GM12878 (cell line): ENCODE measurements around the gene PIK3C2B. TPM values are rescaled to one million over a fixed set of nuclear protein-coding genes. Genes with fewer than 3 reads are reported as not detected.

Experiments
- BCLAF1 ChIP-seq: fragments of 450-650 bp; IDR thresholded peaks from 2 replicates; pipeline ENCODE4 v1.6.1; 2017; ENCODE audit warnings: antibody characterized with exemption, mild to moderate bottlenecking, moderate library complexity
- DPF2 ChIP-seq: fragments of 450-650 bp; IDR thresholded peaks from 2 replicates; pipeline ENCODE4 v1.6.1; 2017; ENCODE audit warnings: mild to moderate bottlenecking
- EP300 ChIP-seq, 2 experiments: fragments of 150-350 bp in 1 of 2; IDR thresholded peaks; 2 replicates each; pipeline ENCODE4 v1.6.1; 2011 to 2012; ENCODE audit warnings: low read depth in 2 of 2, low read length in 2 of 2, borderline replicate concordance in 1 of 2, improper control_type of control experiment in 1 of 2, inconsistent platforms in 1 of 2; ENCODE audit not compliant: control insufficient read depth in 1 of 2
- FOXM1 ChIP-seq: IDR thresholded peaks from 2 replicates; pipeline ENCODE4 v1.6.1; 2012; ENCODE audit warnings: low read depth, mild to moderate bottlenecking, inconsistent platforms, low read length, moderate library complexity
- IKZF1 ChIP-seq: fragments of 450-650 bp; conservative IDR thresholded peaks from 2 replicates; pipeline ENCODE4 v1.6.1; 2017; ENCODE audit warnings: antibody characterized with exemption, mild to moderate bottlenecking
- MYC ChIP-seq: IDR thresholded peaks from 2 replicates; pipeline ENCODE4 v1.6.1; 2011; ENCODE audit warnings: mild to moderate bottlenecking, low read length, moderate library complexity, inconsistent platforms; ENCODE audit not compliant: insufficient read depth, insufficient replicate concordance, insufficient read length, severe bottlenecking
- NKRF ChIP-seq: fragments of 450-650 bp; conservative IDR thresholded peaks from 2 replicates; pipeline ENCODE4 v1.6.1; 2017; ENCODE audit warnings: mild to moderate bottlenecking, moderate library complexity
- RELB ChIP-seq: fragments of 450-650 bp; IDR thresholded peaks from 2 replicates; pipeline ENCODE4 v1.6.1; 2017; ENCODE audit warnings: low read depth, mild to moderate bottlenecking, moderate library complexity
- SIN3A ChIP-seq: IDR thresholded peaks from 2 replicates; pipeline ENCODE4 v1.6.1; 2012; ENCODE audit warnings: low read depth, low read length, improper control_type of control experiment
- TARDBP ChIP-seq: IDR thresholded peaks from 2 replicates; pipeline ENCODE4 v1.6.1; 2016; ENCODE audit warnings: borderline replicate concordance
- ZNF592 ChIP-seq: fragments of 450-650 bp; IDR thresholded peaks from 2 replicates; pipeline ENCODE4 v1.6.1; 2017; ENCODE audit warnings: mild to moderate bottlenecking, moderate library complexity
- ZNF687 ChIP-seq: fragments of 450-650 bp; IDR thresholded peaks from 2 replicates; pipeline ENCODE4 v1.6.1; 2017; ENCODE audit warnings: mild to moderate bottlenecking, moderate library complexity
- polyA plus RNA-seq, 11 experiments: library from polyadenylated mRNA; depleted of rRNA in 4 of 11; unstranded in 6 of 11; stranded (reverse) in 5 of 11; fragments of >200 nt; fragmentation: Nextera tagmentation in 4 of 11; fragmentation: Illumina TruSeq in 1 of 11; extraction: Ambion mirVana in 4 of 11; extraction: Trizol in 1 of 11; gene quantifications; 1 replicate in 1 of 11; 2 replicates in 10 of 11; pipeline versions ENCODE4 v1.2.1 to v1.2.3, GENCODE V29; 2011 to 2016; ENCODE audit warnings: inconsistent platforms in 2 of 11, missing spikeins in 2 of 11, low read depth in 1 of 11
- total RNA-seq, 4 experiments: library from RNA; depleted of rRNA in 3 of 4; stranded (reverse); fragments of >200 nt in 3 of 4; fragmentation: Illumina TruSeq in 1 of 4; extraction: Trizol in 1 of 4; gene quantifications; 2 replicates each; pipeline versions ENCODE4 v1.2.1 to v1.2.3, GENCODE V29; 2013 to 2021

The PIK3C2B gene
- total and polyA plus RNA-seq, 10 of the 15 experiments (the other 5 are each of a cell fraction or from before 2014, with no cell fraction given), result 2.2 to 38.1 (median 11.4) TPM

GRCh38 chr1:204520834-204521709, 26.5 kb upstream of the PIK3C2B start (continued):
- TF ChIP-seq ZNF687 (0 out of 2 replicates have a peak, but pooled peaks have one; percentile 30), BCLAF1 (no peak), DPF2 (peak; percentile 34; the same call in 1 of the 2 replicates), NKRF (no peak), RELB (peak; percentile 91), FOXM1 (peak; percentile 78; the same call in 1 of the 2 replicates), MYC (no peak), IKZF1 (peak; percentile 78), ZNF592 (no peak), EP300 (IDR thresholded peaks at IDR 0.05; ENCODE audit: borderline replicate concordance in 1 of 2, control insufficient read depth in 1 of 2, low read depth in 2 of 2, low read length in 2 of 2) (peak; percentile 64 to 95), TARDBP (no peak), SIN3A (0 out of 2 replicates have a peak, but pooled peaks have one; percentile 69)
